ENCODE measurements around the gene SIKE1. TPM values are rescaled to one million over a fixed set of nuclear protein-coding genes. Genes with fewer than 3 reads are reported as not detected.
"Not testable (repeated sequence)": the region's sequence is repeated elsewhere in the genome, so short reads cannot be mapped to it uniquely, and the experiment has no call there.

The SIKE1 gene
- total RNA-seq, 1 donor from 2014 or later: 65.7 TPM

GRCh38 chr1:114757455-114758255 lies 22.8 kb downstream of the SIKE1 start, which contains the start of gene CSDE1:
Gene CSDE1, minus strand, starts transcription at chr1:114757984. Its CDS starts 18,094 bp downstream, at chr1:114739890.
- peak within 1 kb of the TSS; percentile 100 for H3K27ac Mint-ChIP-seq (ENCODE audit: unreplicated experiment)
- H3K4me1 Mint-ChIP-seq: peaks cover 42% of the 10 kb centered on the region
- TF ChIP-seq CTCF (conservative IDR thresholded peaks at IDR 0.05): peak; percentile 70
- peaks cover 7% of the 10 kb centered on the region for H3K36me3 Mint-ChIP-seq (ENCODE audit: low read depth)
- peak; percentile 95 for DNase-seq (ENCODE audit: low read depth, low spot score)
- peak within 1 kb of the TSS; percentile 100 for H3K4me3 Mint-ChIP-seq
- no peaks in the 10 kb centered on the region for H3K9me3 Mint-ChIP-seq
- H3K27me3 Mint-ChIP-seq (ENCODE audit: low read depth): peaks cover 2% of the 10 kb centered on the region

GRCh38 chr1:114756949-114757454 lies 23.5 kb downstream of the SIKE1 start:
- peak; percentile 36 for DNase-seq (ENCODE audit: low read depth, low spot score)
- Mint-ChIP-seq H3K27ac (ENCODE audit: unreplicated experiment) (peak overlapping the region; percentile 100), H3K9me3 (no peaks in the 10 kb centered on the region), H3K4me3 (peak overlapping the region; percentile 100), H3K27me3 (ENCODE audit: low read depth) (peaks cover 2% of the 10 kb centered on the region), H3K4me1 (peaks cover 49% of the 10 kb centered on the region), H3K36me3 (ENCODE audit: low read depth) (peaks cover 7% of the 10 kb centered on the region)
- TF ChIP-seq CTCF (conservative IDR thresholded peaks at IDR 0.05): no peak

- Mint-ChIP-seq H3K9me3 (no peaks in the 10 kb centered on the region), H3K27me3 (ENCODE audit: low read depth) (peaks cover 2% of the 10 kb centered on the region), H3K36me3 (ENCODE audit: low read depth) (peaks cover 7% of the 10 kb centered on the region), H3K4me1 (peaks cover 55% of the 10 kb centered on the region), H3K27ac (ENCODE audit: unreplicated experiment) (peak overlapping the region; percentile 100), H3K4me3 (peak overlapping the region; percentile 100)
- DNase-seq (ENCODE audit: low read depth, low spot score): no peak
- TF ChIP-seq CTCF (conservative IDR thresholded peaks at IDR 0.05): no peak
These were observed 24.2 kb downstream of the SIKE1 start for GRCh38 chr1:114756009-114756892.

- Mint-ChIP-seq H3K27me3 (ENCODE audit: low read depth) (peaks cover 2% of the 10 kb centered on the region), H3K9me3 (no peaks in the 10 kb centered on the region), H3K4me3 (peak overlapping the region; percentile 100), H3K27ac (ENCODE audit: unreplicated experiment) (no peak overlapping the region), H3K36me3 (ENCODE audit: low read depth) (peaks cover 7% of the 10 kb centered on the region), H3K4me1 (peaks cover 62% of the 10 kb centered on the region)
- TF ChIP-seq CTCF (conservative IDR thresholded peaks at IDR 0.05): no peak
- no peak for DNase-seq (ENCODE audit: low read depth, low spot score)
These were observed 25.2 kb downstream of the SIKE1 start for GRCh38 chr1:114755006-114755931.

- H3K36me3 Mint-ChIP-seq (ENCODE audit: low read depth); DNase-seq (ENCODE audit: low read depth, low spot score); H3K27ac Mint-ChIP-seq (ENCODE audit: unreplicated experiment); H3K27me3 Mint-ChIP-seq (ENCODE audit: low read depth); H3K9me3 Mint-ChIP-seq: not testable (repeated sequence)
- H3K4me1 Mint-ChIP-seq: peaks cover 65% of the 10 kb centered on the region
- H3K4me3 Mint-ChIP-seq: peak overlapping the region; percentile 58
These were observed 26.8 kb downstream of the SIKE1 start for GRCh38 chr1:114753702-114754101.
